MM.1S (cell line): ENCODE measurements around the gene NDUFB5.

ENCODE experiments used
- CTCF ChIP-seq: fragments of 300-600 bp; sonication (generic); IDR thresholded peaks from 2 replicates; pipeline ENCODE4 v1.5.1; 2016; ENCODE audit warnings: antibody characterized with exemption, low read length, mixed read lengths
- EZH2 ChIP-seq: fragments of 300-600 bp; sonication (generic); optimal IDR thresholded peaks from 2 replicates; pipeline ENCODE3; 2017; ENCODE audit warnings: low read depth, mild to moderate bottlenecking, antibody characterized with exemption, low read length, mixed read lengths

- peak; percentile 96 for TF ChIP-seq CTCF
- no peak for TF ChIP-seq EZH2
Observed at GRCh38 chr3:179558742-179559364, 45.7 kb upstream of the NDUFB5 start.
